ENCODE results near the gene EFHC1.

EFHC1 gene

DNA sequence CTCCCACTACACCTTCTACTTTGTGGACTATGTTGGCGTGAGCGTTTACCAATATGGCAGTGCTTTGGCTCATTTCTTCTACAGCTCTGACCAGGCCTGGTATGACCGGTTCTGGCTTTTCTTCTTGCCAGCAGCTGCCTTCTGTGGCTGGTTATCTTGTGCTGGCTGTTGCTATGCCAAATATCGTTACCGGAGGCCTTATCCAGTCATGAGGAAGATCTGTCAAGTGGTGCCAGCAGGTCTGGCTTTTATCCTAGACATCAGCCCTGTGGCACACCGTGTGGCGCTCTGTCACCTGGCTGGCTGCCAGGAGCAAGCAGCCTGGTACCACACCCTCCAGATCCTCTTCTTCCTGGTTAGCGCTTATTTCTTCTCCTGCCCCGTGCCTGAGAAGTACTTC, 16.5 kb upstream of the EFHC1 start:
- DNase-seq (ENCODE audit: low read depth): no peak
- no peak overlapping the region for H3K4me3 ChIP-seq (ENCODE audit: low read depth, low read length)
- TF ChIP-seq, protein P1, sequence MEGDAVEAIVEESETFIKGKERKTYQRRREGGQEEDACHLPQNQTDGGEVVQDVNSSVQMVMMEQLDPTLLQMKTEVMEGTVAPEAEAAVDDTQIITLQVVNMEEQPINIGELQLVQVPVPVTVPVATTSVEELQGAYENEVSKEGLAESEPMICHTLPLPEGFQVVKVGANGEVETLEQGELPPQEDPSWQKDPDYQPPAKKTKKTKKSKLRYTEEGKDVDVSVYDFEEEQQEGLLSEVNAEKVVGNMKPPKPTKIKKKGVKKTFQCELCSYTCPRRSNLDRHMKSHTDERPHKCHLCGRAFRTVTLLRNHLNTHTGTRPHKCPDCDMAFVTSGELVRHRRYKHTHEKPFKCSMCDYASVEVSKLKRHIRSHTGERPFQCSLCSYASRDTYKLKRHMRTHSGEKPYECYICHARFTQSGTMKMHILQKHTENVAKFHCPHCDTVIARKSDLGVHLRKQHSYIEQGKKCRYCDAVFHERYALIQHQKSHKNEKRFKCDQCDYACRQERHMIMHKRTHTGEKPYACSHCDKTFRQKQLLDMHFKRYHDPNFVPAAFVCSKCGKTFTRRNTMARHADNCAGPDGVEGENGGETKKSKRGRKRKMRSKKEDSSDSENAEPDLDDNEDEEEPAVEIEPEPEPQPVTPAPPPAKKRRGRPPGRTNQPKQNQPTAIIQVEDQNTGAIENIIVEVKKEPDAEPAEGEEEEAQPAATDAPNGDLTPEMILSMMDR (IDR thresholded peaks at IDR 0.05; ENCODE audit: low read depth, low read length): no peak
- TF ChIP-seq POLR2A (IDR thresholded peaks at IDR 0.05; ENCODE audit: extremely low read depth, insufficient read length): no peak
- TF ChIP-seq MYC (IDR thresholded peaks at IDR 0.05; ENCODE audit: low read depth, low read length): no peak
- TF ChIP-seq, protein P2, sequence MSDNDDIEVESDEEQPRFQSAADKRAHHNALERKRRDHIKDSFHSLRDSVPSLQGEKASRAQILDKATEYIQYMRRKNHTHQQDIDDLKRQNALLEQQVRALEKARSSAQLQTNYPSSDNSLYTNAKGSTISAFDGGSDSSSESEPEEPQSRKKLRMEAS (IDR thresholded peaks at IDR 0.05; ENCODE audit: low read depth, low read length): no peak

DNA sequence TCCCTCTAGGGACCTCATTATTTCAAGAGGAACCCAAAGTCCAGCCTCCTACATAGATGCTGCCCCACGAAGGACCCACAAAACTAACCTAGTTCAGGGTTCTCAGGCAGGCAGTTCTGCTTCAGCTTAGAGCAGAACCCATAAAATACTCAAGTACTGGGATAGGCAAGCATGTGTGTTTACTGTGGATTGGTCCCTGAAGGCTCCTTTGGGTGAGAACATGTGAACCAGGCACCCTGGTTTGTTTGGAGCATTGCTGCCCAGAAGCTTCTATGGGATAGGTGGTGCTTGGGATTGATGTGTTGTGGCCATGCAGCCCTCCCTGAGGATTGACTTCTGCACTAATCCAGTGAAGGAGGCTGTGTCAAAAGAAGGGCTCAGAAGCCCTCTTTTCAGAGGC, 14.9 kb upstream of the EFHC1 start:
- TF ChIP-seq, protein P1 (IDR thresholded peaks at IDR 0.05; ENCODE audit: low read depth, low read length): no peak
- TF ChIP-seq POLR2A (IDR thresholded peaks at IDR 0.05; ENCODE audit: extremely low read depth, insufficient read length) (no peak), MYC (IDR thresholded peaks at IDR 0.05; ENCODE audit: low read depth, low read length) (no peak)
- TF ChIP-seq, protein P2 (IDR thresholded peaks at IDR 0.05; ENCODE audit: low read depth, low read length): no peak
- H3K4me3 ChIP-seq (ENCODE audit: low read depth, low read length): no peak overlapping the region
- no peak for DNase-seq (ENCODE audit: low read depth)

DNA sequence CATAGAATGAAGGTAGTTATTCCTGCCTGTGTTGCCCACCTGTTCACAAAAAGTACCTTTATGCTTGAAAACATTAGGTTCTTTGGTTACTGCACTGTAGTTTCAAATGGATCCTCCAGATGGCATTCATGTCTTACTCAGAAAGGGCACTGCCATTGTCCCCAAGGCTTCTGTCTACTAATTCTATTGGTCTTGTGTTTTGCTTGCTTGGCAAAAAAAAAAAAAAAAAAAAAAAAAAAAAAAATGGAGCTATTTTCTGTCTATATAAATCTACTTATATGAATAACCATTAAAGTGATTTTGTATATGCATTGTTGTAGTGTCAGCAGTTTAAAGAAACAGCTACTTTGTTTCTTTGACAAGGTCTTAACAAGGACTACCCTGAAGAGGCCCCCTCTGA, 12.7 kb upstream of the EFHC1 start:
- peak; percentile 67 for DNase-seq (ENCODE audit: low read depth)
- TF ChIP-seq, protein P2 (IDR thresholded peaks at IDR 0.05; ENCODE audit: low read depth, low read length): no peak
- TF ChIP-seq, protein P1 (IDR thresholded peaks at IDR 0.05; ENCODE audit: low read depth, low read length): peak; percentile 61
- no peak overlapping the region for H3K4me3 ChIP-seq (ENCODE audit: low read depth, low read length)

DNA sequence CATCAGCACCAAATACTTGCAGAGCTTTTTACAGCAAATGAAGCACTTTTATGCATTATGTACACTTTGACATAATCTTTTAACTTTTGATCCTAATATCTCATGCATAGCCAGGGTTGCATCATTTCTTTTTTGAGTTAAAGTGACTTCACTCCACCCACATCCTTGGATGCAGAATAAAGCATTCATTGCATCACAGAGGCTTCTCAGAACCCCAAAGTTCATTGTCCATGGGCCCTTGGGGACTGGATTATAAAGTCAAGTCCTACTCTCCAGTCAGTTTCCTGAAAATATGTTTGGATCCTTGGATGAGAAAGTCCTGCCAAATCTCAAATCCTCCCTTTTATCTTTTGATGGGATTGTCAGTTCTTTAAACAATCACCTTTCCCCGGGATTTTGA, 10.6 kb upstream of the EFHC1 start:
- DNase-seq (ENCODE audit: low read depth): no peak
- no peak overlapping the region for H3K4me3 ChIP-seq (ENCODE audit: low read depth, low read length)
- TF ChIP-seq POLR2A (IDR thresholded peaks at IDR 0.05; ENCODE audit: extremely low read depth, insufficient read length): no peak
- TF ChIP-seq MYC (IDR thresholded peaks at IDR 0.05; ENCODE audit: low read depth, low read length): no peak
- TF ChIP-seq, protein P2 (IDR thresholded peaks at IDR 0.05; ENCODE audit: low read depth, low read length): no peak
- TF ChIP-seq, protein P1 (IDR thresholded peaks at IDR 0.05; ENCODE audit: low read depth, low read length): no peak

DNA sequence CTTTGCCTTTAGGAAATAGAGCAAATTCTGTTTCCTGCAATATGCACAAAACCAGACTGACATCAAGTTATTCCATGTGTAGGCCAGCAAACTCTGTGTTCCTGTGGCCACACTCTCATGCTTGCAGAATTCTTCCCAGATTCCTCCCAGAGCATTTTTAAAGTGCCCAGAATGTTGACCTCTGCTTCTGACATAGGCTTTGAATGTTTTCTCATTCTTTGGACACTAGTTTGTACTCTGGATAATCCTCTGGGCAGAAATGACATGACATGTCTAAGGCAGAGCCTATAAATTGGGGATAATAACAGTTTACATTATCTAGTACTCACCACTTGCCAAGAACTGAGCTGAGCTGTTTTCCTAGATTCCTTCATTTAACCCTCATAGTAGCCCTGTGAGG, 9.2 kb upstream of the EFHC1 start:
- TF ChIP-seq POLR2A (IDR thresholded peaks at IDR 0.05; ENCODE audit: extremely low read depth, insufficient read length): no peak
- TF ChIP-seq, protein P2 (IDR thresholded peaks at IDR 0.05; ENCODE audit: low read depth, low read length): no peak
- H3K4me3 ChIP-seq (ENCODE audit: low read depth, low read length): no peak overlapping the region
- DNase-seq (ENCODE audit: low read depth): no peak

DNA sequence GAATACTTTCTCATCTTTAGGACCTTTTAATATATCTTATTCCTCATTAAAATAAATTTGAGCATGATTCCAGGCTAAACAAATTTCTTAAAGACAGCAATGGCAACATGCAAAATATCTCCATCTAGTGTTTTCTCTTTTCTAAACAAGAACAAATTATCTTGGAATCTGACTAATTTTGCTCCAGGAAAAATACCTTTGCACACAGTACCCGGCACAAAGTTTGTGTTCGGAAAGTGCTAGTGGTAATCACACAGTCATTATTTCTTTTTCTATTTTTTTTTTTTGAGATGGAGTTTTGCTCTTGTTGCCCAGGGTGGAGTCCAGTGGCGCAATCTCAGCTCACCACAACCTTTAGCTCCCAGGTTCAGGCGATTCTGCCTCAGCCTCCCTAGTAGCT, 8.2 kb upstream of the EFHC1 start:
- DNase-seq (ENCODE audit: low read depth): no peak
- TF ChIP-seq, protein P2 (IDR thresholded peaks at IDR 0.05; ENCODE audit: low read depth, low read length): no peak
- TF ChIP-seq, protein P1 (IDR thresholded peaks at IDR 0.05; ENCODE audit: low read depth, low read length): no peak
- no peak for TF ChIP-seq POLR2A (IDR thresholded peaks at IDR 0.05; ENCODE audit: extremely low read depth, insufficient read length)
- no peak for TF ChIP-seq MYC (IDR thresholded peaks at IDR 0.05; ENCODE audit: low read depth, low read length)
- no peak overlapping the region for H3K4me3 ChIP-seq (ENCODE audit: low read depth, low read length)

All from NB4 (cell line).